Uterus (tissue), 2 donors: ENCODE data around the gene GAL.

ENCODE experiments used
- CTCF ChIP-seq, 4 experiments: fragments of 200-600 bp in 2 of 4; fragments of 450-650 bp in 2 of 4; sonication (generic) in 2 of 4; IDR thresholded peaks; one replicate each; pipeline ENCODE4 v1.5.1; 2016 to 2019; ENCODE audit warnings: antibody characterized with exemption in 4 of 4, mild to moderate bottlenecking in 2 of 4, moderate library complexity in 1 of 4
- POLR2A ChIP-seq, 2 donors: fragments of 450-650 bp; IDR thresholded peaks; one replicate each; pipeline ENCODE4 v1.6.1; 2016; ENCODE audit warnings: antibody characterized with exemption in 2 of 2, mild to moderate bottlenecking in 1 of 2, moderate library complexity in 1 of 2

GRCh38 chr11:68651985-68652682 is 32.2 kb upstream of the GAL start:
- no peak for TF ChIP-seq CTCF (IDR thresholded peaks at IDR 0.05)
- TF ChIP-seq POLR2A (IDR thresholded peaks at IDR 0.05) = no peak
